BLaER1 treated with 17β-estradiol and CSF1 and Interleukin-3, amounts not matched to agents 10 nM and 100 nM (cell line): ENCODE data around the gene SRGAP1.

Experiments
- H3K27ac ChIP-seq, 11 experiments: shearing (Covaris generic); formaldehyde crosslinking; 2 replicates each; pipeline ENCODE4 v1.8.1; 2022
- H3K27me3 ChIP-seq, 11 experiments: shearing (Covaris generic); formaldehyde crosslinking; 2 replicates each; pipeline ENCODE4 v1.8.1; 2022
- H3K36me3 ChIP-seq, 11 experiments: shearing (Covaris generic); formaldehyde crosslinking; 2 replicates each; pipeline ENCODE4 v1.8.1; 2022
- H3K4me1 ChIP-seq, 10 experiments: shearing (Covaris generic); formaldehyde crosslinking; 2 replicates each; pipeline ENCODE4 v1.8.1; 2022
- H3K4me2 ChIP-seq, 11 experiments: shearing (Covaris generic); formaldehyde crosslinking; 2 replicates each; pipeline ENCODE4 v1.8.1; 2022
- H3K4me3 ChIP-seq, 10 experiments: shearing (Covaris generic); formaldehyde crosslinking; 2 replicates each; pipeline ENCODE4 v1.8.1; 2022
- H3K9ac ChIP-seq, 11 experiments: shearing (Covaris generic); formaldehyde crosslinking; 2 replicates each; pipeline ENCODE4 v1.8.1; 2022
- H3K9me3 ChIP-seq, 11 experiments: shearing (Covaris generic); formaldehyde crosslinking; replicated peaks in 1 of 11; 2 replicates each; pipeline ENCODE4 v1.8.1; 2022
- H4K20me1 ChIP-seq, 11 experiments: shearing (Covaris generic); formaldehyde crosslinking; 2 replicates each; pipeline ENCODE4 v1.8.1; 2022
- Cebpa-rat ChIP-seq, 11 experiments: shearing (Covaris generic); IDR thresholded peaks; 2 replicates each; pipeline ENCODE4 v1.8.1; 2022

SRGAP1 gene

DNA sequence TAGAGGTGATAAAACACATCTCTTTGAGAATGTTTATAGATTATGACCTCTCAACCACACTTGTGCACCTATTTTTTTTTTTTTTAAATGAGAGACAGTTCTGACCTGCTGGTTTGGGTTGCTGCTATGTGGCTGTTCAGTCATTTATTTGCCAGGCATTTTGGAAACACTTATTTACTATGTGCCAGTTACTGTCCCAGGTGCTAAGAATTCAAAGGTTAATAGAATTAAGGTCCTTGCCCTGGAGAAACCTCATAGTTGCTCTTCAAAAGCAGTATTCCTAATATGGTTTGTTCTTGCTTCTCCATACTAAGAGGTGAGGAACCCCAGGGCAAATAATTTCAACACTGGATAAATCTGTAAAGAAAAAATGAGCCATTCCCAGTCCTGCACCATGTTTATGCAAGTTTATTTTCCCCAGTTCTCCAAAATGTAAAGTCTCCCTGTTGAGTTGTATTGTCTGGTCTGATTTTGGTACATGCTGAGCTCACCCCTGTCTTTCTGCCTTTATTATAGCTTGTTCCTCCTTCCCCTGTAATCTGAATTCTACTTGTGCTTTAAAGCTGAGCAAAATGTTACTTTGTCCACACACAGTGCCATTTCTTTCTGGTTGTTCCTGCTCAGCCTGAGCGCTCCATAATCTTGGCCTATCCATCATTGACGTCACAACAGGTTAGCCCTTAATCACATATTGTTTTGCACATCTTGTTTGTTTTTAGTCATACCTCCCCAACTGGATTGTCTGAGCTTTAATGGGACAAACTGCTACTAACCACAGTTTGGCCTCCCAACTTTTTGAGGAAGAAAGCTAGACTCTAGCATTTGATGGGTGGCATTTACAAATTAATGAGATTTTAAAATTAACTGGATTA, 56.7 kb downstream of the SRGAP1 start:
- H3K4me2 ChIP-seq = no peak overlapping the region
- no peaks in the 10 kb centered on the region for H4K20me1 ChIP-seq
- no peaks in the 10 kb centered on the region for H3K27me3 ChIP-seq
- H3K27ac ChIP-seq = no peak overlapping the region
- H3K36me3 ChIP-seq = no peaks in the 10 kb centered on the region
- no peak overlapping the region for H3K4me3 ChIP-seq
- TF ChIP-seq Cebpa-rat (IDR thresholded peaks at IDR 0.05) = no peak
- H3K9me3 ChIP-seq = peaks cover 0 to 2% (median 0%) of the 10 kb centered on the region in 11 experiments; a peak in 3 of 22 replicates
- no peak overlapping the region for H3K9ac ChIP-seq
- peaks cover 6 to 14% (median 10%) of the 10 kb centered on the region in 10 experiments for H3K4me1 ChIP-seq

DNA sequence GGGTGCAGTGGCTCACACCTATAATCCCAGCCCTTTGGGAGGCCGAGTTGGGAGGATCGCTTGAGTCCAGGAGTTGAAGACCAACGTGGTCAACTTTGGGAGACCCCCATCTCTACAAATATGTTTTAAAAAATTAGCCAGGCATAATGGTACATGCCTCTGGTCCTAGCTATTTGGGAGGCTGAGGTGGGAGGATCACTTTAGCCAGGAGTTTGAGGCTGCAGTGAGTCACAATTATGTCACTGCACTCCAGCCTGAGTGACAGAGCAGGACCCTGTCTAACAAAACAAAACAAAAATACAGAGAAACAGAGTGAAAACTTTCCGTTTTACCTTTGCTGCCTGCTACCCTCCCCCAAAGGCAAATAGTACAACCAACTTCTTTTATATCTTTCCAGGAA, 60.2 kb downstream of the SRGAP1 start:
- H3K27ac ChIP-seq = no peak overlapping the region
- peaks cover 9 to 16% (median 12%) of the 10 kb centered on the region in 11 experiments; a peak in 21 of 22 replicates for H3K9me3 ChIP-seq
- no peaks in the 10 kb centered on the region for H3K4me1 ChIP-seq
- H3K36me3 ChIP-seq = no peaks in the 10 kb centered on the region
- no peak overlapping the region for H3K9ac ChIP-seq
- no peak for TF ChIP-seq Cebpa-rat (IDR thresholded peaks at IDR 0.05)
- H4K20me1 ChIP-seq = no peaks in the 10 kb centered on the region
- H3K4me2 ChIP-seq = no peak overlapping the region
- no peak overlapping the region for H3K4me3 ChIP-seq
- no peaks in the 10 kb centered on the region for H3K27me3 ChIP-seq

DNA sequence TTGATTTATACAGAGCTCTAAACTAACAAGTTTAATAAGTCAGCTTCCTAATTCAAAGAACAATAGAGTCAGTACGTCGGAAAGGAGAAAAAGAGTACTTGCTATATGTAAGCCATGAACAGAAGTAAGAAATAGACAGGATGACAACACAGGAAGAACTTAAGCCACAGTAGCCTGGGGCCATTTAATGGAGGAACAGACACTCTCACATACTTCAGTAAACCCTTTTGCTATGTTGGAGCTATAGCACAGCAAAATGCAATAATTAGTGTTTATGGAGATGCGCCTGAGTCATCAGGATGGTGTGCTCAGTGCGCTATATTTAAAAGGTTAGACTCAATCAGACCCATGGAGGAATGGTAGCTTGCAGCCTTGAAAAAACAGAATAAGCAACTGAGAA, 61.0 kb downstream of the SRGAP1 start:
- Histone ChIP-seq H3K4me3 (no peak overlapping the region), H3K4me2 (no peak overlapping the region), H4K20me1 (no peaks in the 10 kb centered on the region), H3K9me3 (peaks cover 9 to 16% (median 12%) of the 10 kb centered on the region in 11 experiments; a peak in 21 of 22 replicates), H3K4me1 (no peaks in the 10 kb centered on the region), H3K27me3 (no peaks in the 10 kb centered on the region), H3K9ac (no peak overlapping the region), H3K27ac (no peak overlapping the region), H3K36me3 (no peaks in the 10 kb centered on the region)
- TF ChIP-seq Cebpa-rat (IDR thresholded peaks at IDR 0.05) = no peak

DNA sequence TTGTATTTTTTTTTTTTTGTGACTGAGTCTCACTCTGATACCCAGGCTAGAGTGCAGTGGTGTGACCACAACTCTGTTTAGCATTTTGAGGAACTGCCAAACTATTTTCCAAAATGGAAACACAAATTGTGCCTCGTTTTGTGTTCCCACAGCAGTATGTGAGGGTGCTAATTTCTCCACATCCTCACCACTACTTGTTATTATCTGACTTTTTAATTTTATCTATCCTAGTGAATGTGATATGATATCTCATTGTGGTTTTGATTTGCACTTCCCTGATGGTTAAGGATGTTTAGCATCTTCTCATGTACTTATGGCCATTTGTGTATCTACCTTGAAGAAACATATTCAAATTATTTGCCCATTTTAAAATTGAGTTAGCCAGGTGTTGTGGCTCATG, 62.4 kb downstream of the SRGAP1 start:
- Histone ChIP-seq H3K36me3 (no peaks in the 10 kb centered on the region), H3K4me1 (no peaks in the 10 kb centered on the region), H3K27ac (no peak overlapping the region), H3K27me3 (no peaks in the 10 kb centered on the region), H3K4me2 (no peak overlapping the region), H3K4me3 (no peak overlapping the region), H3K9me3 (peaks cover 9 to 16% (median 12%) of the 10 kb centered on the region in 11 experiments; a peak in 21 of 22 replicates), H4K20me1 (no peaks in the 10 kb centered on the region), H3K9ac (no peak overlapping the region)
- TF ChIP-seq Cebpa-rat (IDR thresholded peaks at IDR 0.05) = no peak

DNA sequence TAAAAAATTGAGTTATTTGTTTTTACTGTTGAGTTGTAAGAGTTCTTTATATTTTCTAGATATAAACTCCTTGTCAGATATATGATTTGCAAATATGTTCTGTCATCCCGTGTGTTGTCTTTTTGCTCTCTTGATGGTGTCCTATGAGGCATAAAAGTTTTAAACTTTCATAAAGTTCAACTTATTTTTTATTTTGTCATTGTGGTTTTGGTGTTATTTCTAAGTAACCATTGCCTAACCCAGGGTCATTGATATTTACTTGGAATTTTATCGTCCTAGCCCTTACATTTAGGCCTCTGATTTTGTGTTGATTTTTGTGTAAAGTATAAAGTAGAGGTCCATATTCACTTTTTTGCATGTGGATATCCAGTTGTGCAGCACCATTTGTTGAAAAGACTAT, 63.1 kb downstream of the SRGAP1 start:
- Histone ChIP-seq H3K4me1 (peaks cover 0 to 3% (median 0%) of the 10 kb centered on the region in 10 experiments; a peak in 3 of 20 replicates), H3K9ac (no peak overlapping the region), H3K27ac (no peak overlapping the region), H3K27me3 (no peaks in the 10 kb centered on the region), H3K4me3 (no peak overlapping the region), H3K4me2 (no peak overlapping the region), H3K9me3 (peaks cover 9 to 16% (median 12%) of the 10 kb centered on the region in 11 experiments; a peak in 21 of 22 replicates), H3K36me3 (no peaks in the 10 kb centered on the region), H4K20me1 (no peaks in the 10 kb centered on the region)
- TF ChIP-seq Cebpa-rat (IDR thresholded peaks at IDR 0.05) = no peak

DNA sequence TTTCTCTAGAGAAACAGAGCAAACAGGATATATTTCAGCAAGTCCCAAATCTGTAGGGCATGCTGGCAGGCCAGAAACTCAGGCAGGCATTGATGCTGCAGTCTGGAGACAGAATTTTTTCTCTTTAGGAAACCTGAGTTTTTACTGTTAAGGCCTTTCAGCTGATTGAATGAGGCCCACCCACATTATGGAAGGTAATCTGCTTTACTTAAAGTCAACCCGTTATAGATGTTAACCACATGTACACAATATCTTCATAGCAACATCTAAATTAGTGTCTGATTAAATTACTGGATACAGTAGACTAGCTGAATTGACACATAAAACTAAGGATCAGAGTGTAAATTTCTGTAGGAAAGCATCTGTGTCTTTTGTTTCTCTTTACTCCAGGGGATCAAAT, 65.2 kb downstream of the SRGAP1 start:
- Histone ChIP-seq H3K4me1 (peaks cover 0 to 8% (median 0%) of the 10 kb centered on the region in 10 experiments; a peak in 3 of 20 replicates), H3K4me2 (no peak overlapping the region), H3K4me3 (no peak overlapping the region), H3K9me3 (peaks cover 9 to 16% (median 12%) of the 10 kb centered on the region in 11 experiments; a peak in 21 of 22 replicates), H4K20me1 (no peaks in the 10 kb centered on the region), H3K36me3 (no peaks in the 10 kb centered on the region), H3K27me3 (no peaks in the 10 kb centered on the region), H3K27ac (no peak overlapping the region), H3K9ac (no peak overlapping the region)
- no peak for TF ChIP-seq Cebpa-rat (IDR thresholded peaks at IDR 0.05)

DNA sequence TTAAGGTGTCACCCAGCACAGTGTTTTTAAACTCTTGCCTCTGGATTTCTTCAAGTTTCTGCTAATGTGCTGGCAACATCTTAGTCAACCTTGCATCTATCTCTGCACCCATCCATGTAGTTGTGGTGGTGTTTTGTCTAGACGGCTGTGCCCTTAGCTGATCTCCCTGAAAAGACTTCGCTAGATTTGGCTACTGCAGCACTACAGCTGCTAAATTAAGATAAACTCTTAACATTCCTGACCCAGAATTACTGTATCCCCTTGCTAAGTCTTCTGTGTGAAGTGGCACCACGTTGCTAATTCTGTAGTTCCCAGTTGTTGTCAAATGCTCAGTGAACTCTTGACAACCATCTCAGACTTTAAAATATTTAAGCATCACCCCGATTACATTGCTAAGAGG, 66.8 kb downstream of the SRGAP1 start:
- TF ChIP-seq Cebpa-rat (IDR thresholded peaks at IDR 0.05) = no peak
- peaks cover 0 to 7% (median 0%) of the 10 kb centered on the region in 11 experiments; a peak in 1 of 22 replicates for H3K27me3 ChIP-seq
- H3K9me3 ChIP-seq = peaks cover 9 to 13% (median 11%) of the 10 kb centered on the region in 11 experiments; a peak in 21 of 22 replicates
- H4K20me1 ChIP-seq = no peaks in the 10 kb centered on the region
- no peak overlapping the region for H3K27ac ChIP-seq
- no peaks in the 10 kb centered on the region for H3K36me3 ChIP-seq
- no peak overlapping the region for H3K4me2 ChIP-seq
- H3K4me1 ChIP-seq = peaks cover 4 to 13% (median 5%) of the 10 kb centered on the region in 10 experiments
- H3K4me3 ChIP-seq = no peak overlapping the region
- H3K9ac ChIP-seq = no peak overlapping the region

DNA sequence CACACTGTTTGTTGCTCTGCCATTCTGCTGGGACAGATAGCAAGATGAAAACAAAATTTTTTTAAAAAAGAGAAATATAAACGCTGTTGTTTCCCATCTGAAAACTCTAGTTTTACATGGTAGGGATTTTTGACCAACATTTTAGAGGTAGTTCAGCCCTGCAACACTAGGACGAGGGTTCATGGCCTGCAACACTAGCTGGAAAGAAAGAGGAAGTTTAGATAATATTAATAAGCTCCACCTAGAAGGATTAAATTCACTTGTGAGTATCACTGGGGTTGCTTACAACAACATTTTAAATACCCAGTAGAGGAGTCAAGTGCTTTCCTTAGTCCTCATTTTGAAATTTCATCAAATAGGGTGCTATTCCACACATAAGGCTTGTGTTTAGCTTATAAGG, 68.2 kb downstream of the SRGAP1 start:
- Histone ChIP-seq H3K4me1 (peaks cover 17 to 27% (median 18%) of the 10 kb centered on the region in 10 experiments), H3K36me3 (no peaks in the 10 kb centered on the region), H3K4me3 (no peak overlapping the region), H3K27ac (no peak overlapping the region), H3K27me3 (peaks cover 0 to 7% (median 0%) of the 10 kb centered on the region in 11 experiments; a peak in 1 of 22 replicates), H3K9me3 (no peaks in the 10 kb centered on the region; a peak in 1 of 22 replicates), H3K4me2 (peak overlapping the region in 3 of 11 experiments; percentile 5 to 34 (median 14); a peak in 2 of 22 replicates), H3K9ac (no peak overlapping the region), H4K20me1 (no peaks in the 10 kb centered on the region)
- no peak for TF ChIP-seq Cebpa-rat (IDR thresholded peaks at IDR 0.05)

DNA sequence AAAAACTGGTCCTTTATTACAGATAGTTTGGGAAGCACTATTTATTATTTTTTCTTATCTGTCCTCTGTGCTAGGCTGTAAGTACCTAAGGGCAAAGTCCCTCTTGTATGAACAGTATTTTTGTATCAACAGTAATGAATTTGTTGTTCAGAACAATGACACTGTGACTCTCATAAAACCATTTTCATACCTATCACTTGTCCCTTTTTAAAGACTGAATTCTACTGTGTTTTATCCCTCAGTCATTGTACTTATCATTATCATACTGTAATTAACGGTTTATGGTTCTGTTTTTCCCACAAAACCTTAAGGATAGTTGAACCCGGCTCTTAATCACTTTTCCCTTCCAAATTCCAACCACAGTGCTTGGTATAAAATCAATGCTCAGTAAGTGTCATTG, 69.4 kb downstream of the SRGAP1 start:
- TF ChIP-seq Cebpa-rat (IDR thresholded peaks at IDR 0.05) = no peak
- Histone ChIP-seq H3K27ac (no peak overlapping the region), H3K9me3 (no peaks in the 10 kb centered on the region), H3K27me3 (peaks cover 0 to 7% (median 0%) of the 10 kb centered on the region in 11 experiments; a peak in 1 of 22 replicates), H3K9ac (no peak overlapping the region), H3K4me2 (no peak overlapping the region), H3K4me3 (no peak overlapping the region), H4K20me1 (no peaks in the 10 kb centered on the region), H3K36me3 (no peaks in the 10 kb centered on the region), H3K4me1 (peaks cover 30 to 39% (median 31%) of the 10 kb centered on the region in 10 experiments)
